Tibial nerve (tissue), 4 donors: ENCODE results near the gene ADCY10. TPM values are rescaled to one million over a fixed set of nuclear protein-coding genes. Genes with fewer than 3 reads are reported as not detected.

Source experiments
- DNase-seq, 2 donors: peaks; one replicate each; pipeline ENCODE4 v3.0.0-alpha.2; 2019; ENCODE audit warnings: low spot score in 2 of 2
- H3K27ac ChIP-seq, 4 donors: fragments of 200-600 bp; sonication (generic) in 3 of 4; one replicate each; pipeline ENCODE4 v1.5.1; 2017 to 2019; ENCODE audit warnings: mild to moderate bottlenecking in 1 of 4
- H3K27me3 ChIP-seq, 2 donors: fragments of 200-600 bp; sonication (generic) in 1 of 2; one replicate each; pipeline versions ENCODE4 v1.5.1 to v1.6.0; 2017 to 2019
- H3K36me3 ChIP-seq, 3 donors: fragments of 200-600 bp; sonication (generic); one replicate each; pipeline ENCODE4 v1.5.1; 2018 to 2019
- H3K4me1 ChIP-seq, 4 donors: fragments of 200-600 bp; sonication (generic) in 3 of 4; one replicate each; pipeline ENCODE4 v1.5.1; 2017 to 2019
- H3K4me3 ChIP-seq, 4 donors: fragments of 200-600 bp; sonication (generic) in 3 of 4; one replicate each; pipeline ENCODE4 v1.5.1; 2017 to 2019; ENCODE audit warnings: mild to moderate bottlenecking in 1 of 4, moderate library complexity in 1 of 4
- H3K9me3 ChIP-seq, 4 donors: fragments of 200-600 bp; sonication (generic) in 3 of 4; one replicate each; pipeline ENCODE4 v1.5.1; 2017 to 2019
- EP300 ChIP-seq, 2 donors: sonication (generic); formaldehyde crosslinking; IDR thresholded peaks; one replicate each; pipeline ENCODE4 v1.6.1; 2017; ENCODE audit warnings: antibody characterized with exemption in 2 of 2, mild to moderate bottlenecking in 1 of 2
- POLR2A ChIP-seq, 2 donors: fragments of 450-650 bp; IDR thresholded peaks; one replicate each; pipeline ENCODE4 v1.6.1; 2017; ENCODE audit warnings: antibody characterized with exemption in 2 of 2, mild to moderate bottlenecking in 2 of 2, moderate library complexity in 2 of 2
- WGBS, 2 donors: methylation state at CpG; one replicate each; pipeline ENCODE4 v1.1.5; 2018; 5-methylcytosine and 5-hydroxymethylcytosine counted together
- total RNA-seq, 4 donors: library from RNA; depleted of rRNA; stranded (reverse); fragments of >200 nt; gene quantifications; one replicate each; pipeline ENCODE4 v1.1.0, GENCODE V29; 2016
- TF ChIP-seq, protein P1 (sequence below), 5 experiments: fragments of 200-600 bp in 3 of 5; fragments of 450-650 bp in 2 of 5; sonication (generic) in 3 of 5; IDR thresholded peaks; one replicate each; pipeline ENCODE4 v1.5.1; 2016 to 2019; ENCODE audit warnings: antibody characterized with exemption in 5 of 5, mild to moderate bottlenecking in 3 of 5, moderate library complexity in 2 of 5

Gene ADCY10
- total RNA-seq, 4 donors from 2014 or later, result not detected

DNA sequence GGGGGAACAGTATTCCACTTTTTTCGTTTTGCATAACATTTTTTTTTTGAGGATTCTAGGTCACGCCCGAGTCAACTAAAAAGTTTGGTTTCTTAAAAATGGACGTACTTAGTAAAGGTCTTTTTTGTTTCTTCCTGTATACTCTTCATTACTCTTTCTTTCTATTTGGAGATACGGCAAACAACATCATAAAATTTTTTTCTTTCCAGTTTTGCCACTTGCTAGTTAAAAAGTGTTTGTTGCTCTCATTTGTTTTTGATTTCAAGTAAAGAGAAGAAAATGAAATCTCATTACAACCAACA is 23.7 kb upstream of the ADCY10 start:
- no peaks in the 10 kb centered on the region for H3K9me3 ChIP-seq
- H3K4me3 ChIP-seq, result peak overlapping the region; percentile 85 to 100 (median 96)
- 2% methylated on average over 5 of the region's 5 CpGs for WGBS, 2 donors
- DNase-seq, result no peak
- H3K27me3 ChIP-seq, result no peaks in the 10 kb centered on the region
- TF ChIP-seq, protein P1, sequence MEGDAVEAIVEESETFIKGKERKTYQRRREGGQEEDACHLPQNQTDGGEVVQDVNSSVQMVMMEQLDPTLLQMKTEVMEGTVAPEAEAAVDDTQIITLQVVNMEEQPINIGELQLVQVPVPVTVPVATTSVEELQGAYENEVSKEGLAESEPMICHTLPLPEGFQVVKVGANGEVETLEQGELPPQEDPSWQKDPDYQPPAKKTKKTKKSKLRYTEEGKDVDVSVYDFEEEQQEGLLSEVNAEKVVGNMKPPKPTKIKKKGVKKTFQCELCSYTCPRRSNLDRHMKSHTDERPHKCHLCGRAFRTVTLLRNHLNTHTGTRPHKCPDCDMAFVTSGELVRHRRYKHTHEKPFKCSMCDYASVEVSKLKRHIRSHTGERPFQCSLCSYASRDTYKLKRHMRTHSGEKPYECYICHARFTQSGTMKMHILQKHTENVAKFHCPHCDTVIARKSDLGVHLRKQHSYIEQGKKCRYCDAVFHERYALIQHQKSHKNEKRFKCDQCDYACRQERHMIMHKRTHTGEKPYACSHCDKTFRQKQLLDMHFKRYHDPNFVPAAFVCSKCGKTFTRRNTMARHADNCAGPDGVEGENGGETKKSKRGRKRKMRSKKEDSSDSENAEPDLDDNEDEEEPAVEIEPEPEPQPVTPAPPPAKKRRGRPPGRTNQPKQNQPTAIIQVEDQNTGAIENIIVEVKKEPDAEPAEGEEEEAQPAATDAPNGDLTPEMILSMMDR (IDR thresholded peaks at IDR 0.05), result no peak
- TF ChIP-seq POLR2A (IDR thresholded peaks at IDR 0.05), result no peak
- peak overlapping the region; percentile 94 to 99 (median 96) for H3K27ac ChIP-seq
- peaks cover 0 to 6% (median 0%) of the 10 kb centered on the region in 3 donors for H3K36me3 ChIP-seq
- H3K4me1 ChIP-seq, result peaks cover 0 to 44% (median 15%) of the 10 kb centered on the region in 4 donors

DNA sequence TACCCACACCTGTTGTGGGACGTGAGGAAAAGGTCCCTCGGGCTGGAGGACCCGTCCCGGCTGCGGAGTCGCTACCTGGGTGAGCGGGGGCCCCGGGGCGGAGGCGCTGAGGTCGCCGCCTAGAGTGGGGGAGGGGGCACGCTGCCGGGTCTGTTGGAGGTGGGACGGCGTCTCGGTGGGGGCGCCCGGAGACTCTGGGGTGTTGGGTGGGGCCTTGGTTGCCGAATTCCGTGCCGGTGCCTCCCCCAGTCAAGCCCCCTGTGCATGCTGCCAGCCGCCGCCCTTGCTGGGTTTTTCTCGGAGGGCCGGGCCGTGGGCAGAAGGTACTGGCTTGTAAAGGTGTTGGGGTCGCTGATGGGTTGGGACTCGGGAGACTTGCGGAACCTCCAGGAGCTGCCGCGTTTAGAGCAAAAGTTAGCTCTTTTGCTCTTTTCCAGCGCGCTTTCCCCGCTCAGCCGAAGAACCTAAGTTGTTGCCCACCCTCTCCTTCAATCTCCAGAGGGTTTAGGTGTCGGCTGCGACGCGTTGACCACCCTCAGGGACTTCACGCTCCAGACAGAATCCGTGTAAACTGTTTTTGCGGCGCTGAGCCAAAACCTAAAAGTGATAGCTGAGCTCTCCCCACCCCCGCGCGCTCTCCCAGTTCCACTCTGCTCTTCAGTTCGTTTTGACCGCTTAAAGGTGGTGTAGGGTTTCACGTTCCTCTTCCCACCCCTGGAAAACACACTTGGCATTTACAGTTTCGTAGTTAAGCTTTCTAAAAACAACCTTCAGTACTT is 23.2 kb upstream of the ADCY10 start, which contains the start of gene MPC2:
Gene MPC2 (minus strand): TSS at position 143 of the 779 bp plus-strand sequence. CDS start 1,231 bp downstream, outside the sequence.
- peaks cover 0 to 45% (median 19%) of the 10 kb centered on the region in 4 donors for H3K4me1 ChIP-seq
- WGBS, 2 donors, result 0% methylated on average over 19 to 27 of the region's 51 CpGs

DNA sequence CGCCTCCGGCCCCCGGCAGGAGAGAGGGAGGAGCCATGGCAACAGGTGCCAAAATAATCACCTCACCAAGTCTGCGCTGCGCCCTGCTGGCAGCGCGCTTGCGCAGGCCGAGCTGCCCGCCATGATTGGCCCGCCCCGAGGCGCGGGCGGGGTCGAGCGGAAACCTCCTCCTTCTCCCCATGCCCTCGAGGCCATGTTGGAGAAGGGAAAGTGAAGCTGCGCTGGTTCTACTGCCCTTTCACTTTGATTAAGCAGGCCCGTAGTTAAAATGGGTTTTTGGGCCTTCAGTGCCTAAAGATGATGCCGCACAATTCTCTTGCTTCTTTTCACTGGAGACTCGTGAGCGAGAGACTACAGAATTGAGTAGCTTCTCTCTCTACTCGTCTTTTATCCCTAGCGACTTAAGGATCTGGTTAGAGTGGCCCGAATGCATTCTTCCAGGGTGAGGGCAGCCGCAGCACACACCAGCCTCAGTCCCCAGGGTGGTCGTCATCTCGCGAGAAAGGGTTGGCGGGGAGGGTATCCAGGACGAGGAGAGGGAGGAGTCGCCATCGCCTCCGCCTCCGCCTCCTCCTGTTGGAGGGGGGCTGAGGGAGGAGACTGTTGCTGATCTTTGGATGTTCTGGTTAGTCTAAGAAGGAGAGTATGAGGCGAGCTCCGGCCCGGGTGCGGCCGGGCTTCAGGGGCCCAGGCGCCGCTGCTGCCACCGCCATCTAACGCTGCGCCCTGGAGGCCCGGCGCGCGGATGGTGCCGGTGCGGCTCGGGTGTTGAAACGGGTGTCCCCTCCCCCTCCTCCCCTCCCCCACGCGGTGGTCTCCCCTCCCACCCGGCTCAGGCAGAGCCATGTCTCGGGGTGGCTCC is 22.4 kb upstream of the ADCY10 start, which contains the start of gene DCAF6:
Gene DCAF6 (plus strand): TSS at position 616 of the 862 bp plus-strand sequence. CDS start 229 bp downstream, at position 845.
- Histone ChIP-seq H3K9me3 (no peaks in the 10 kb centered on the region), H3K27me3 (no peaks in the 10 kb centered on the region), H3K4me1 (peaks cover 0 to 47% (median 19%) of the 10 kb centered on the region in 4 donors), H3K27ac (peak within 1 kb of the TSS; percentile 94 to 99 (median 96)), H3K36me3 (no peaks in the 10 kb centered on the region), H3K4me3 (peak within 1 kb of the TSS; percentile 85 to 100 (median 96))
- WGBS, 2 donors, result 0 to 1% methylated on average over 35 to 57 of the region's 58 CpGs
- peak; percentile 96 to 98 for DNase-seq
- TF ChIP-seq POLR2A (IDR thresholded peaks at IDR 0.05) (peak; percentile 70 to 89), EP300 (IDR thresholded peaks at IDR 0.05) (peak; percentile 65 to 86)
- TF ChIP-seq, protein P1 (IDR thresholded peaks at IDR 0.05), result peak in 2 of 5 experiments; percentile 22 to 25

More for the DNA sequence above, 23.2 kb upstream of the ADCY10 start, which contains the start of gene MPC2:
- no peaks in the 10 kb centered on the region for H3K27me3 ChIP-seq
- DNase-seq, result peak; percentile 49 to 73
- peak within 1 kb of the TSS; percentile 94 to 99 (median 96) for H3K27ac ChIP-seq
- H3K9me3 ChIP-seq, result no peaks in the 10 kb centered on the region
- peaks cover 0 to 4% (median 0%) of the 10 kb centered on the region in 3 donors for H3K36me3 ChIP-seq
- TF ChIP-seq, protein P1 (IDR thresholded peaks at IDR 0.05), result no peak
- TF ChIP-seq EP300 (IDR thresholded peaks at IDR 0.05), result peak in 1 of 2 donors; percentile 32
- TF ChIP-seq POLR2A (IDR thresholded peaks at IDR 0.05), result no peak
- peak within 1 kb of the TSS; percentile 85 to 100 (median 96) for H3K4me3 ChIP-seq

DNA sequence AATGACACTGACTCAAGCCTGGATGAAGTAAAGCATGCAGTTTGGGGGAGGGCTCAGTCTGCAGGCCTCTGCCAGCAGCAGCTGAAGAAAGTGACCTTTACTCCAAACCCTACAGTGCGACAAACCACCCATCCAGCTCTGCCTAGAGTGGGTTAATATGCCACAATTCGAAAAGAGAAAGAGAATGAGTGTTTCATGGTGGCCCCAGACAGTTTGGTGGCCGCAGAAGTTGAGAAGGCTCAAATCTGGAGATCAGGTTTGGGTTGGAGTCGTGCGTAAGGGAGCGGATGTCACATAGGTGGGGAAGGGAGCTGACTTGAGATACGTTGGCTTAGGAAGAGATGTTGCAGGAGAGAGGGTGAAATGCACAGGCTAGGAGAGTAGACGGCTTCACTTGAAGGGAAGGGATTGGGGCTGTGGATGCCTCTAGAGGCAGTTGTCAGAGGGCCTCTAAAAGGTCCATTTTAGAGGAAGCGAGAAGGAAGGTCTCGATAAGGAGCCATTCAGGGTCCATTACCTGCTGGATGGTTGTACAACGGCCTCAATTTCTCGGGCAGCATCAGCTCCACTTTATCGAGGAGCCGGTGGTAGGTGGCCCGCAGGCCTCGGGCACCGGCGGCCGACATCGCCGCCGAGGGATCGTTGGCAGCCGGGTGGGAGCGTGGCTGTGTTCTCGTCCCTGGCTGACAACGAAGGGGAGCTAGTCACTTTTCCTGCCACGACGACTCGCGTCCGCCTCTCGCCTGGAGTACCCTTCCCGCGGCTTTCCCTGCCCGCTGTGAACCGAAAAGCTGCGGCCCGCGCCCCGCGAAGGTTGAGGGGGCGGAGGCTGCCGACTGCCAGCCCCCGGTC is 21.5 kb upstream of the ADCY10 start:
- H3K4me1 ChIP-seq, result peaks cover 0 to 47% (median 19%) of the 10 kb centered on the region in 4 donors
- peak overlapping the region; percentile 82 to 100 (median 96) for H3K4me3 ChIP-seq
- no peaks in the 10 kb centered on the region for H3K36me3 ChIP-seq
- no peaks in the 10 kb centered on the region for H3K9me3 ChIP-seq
- DNase-seq, result peak in 1 of 2 donors; percentile 21
- TF ChIP-seq POLR2A (IDR thresholded peaks at IDR 0.05) (peak; percentile 46 to 81), EP300 (IDR thresholded peaks at IDR 0.05) (peak in 1 of 2 donors; percentile 81)
- TF ChIP-seq, protein P1 (IDR thresholded peaks at IDR 0.05), result no peak
- H3K27me3 ChIP-seq, result no peaks in the 10 kb centered on the region
- WGBS, 2 donors, result 1% methylated on average over 27 to 41 of the region's 45 CpGs
- H3K27ac ChIP-seq, result peak overlapping the region; percentile 94 to 99 (median 96)
